HepG2 (cell line): Measurements from ENCODE around the gene SLA2. TPM values are rescaled to one million over a fixed set of nuclear protein-coding genes. Genes with fewer than 3 reads are reported as not detected.

ENCODE experiments used
- ARNT2 ChIP-seq: sonication (generic); formaldehyde crosslinking; IDR thresholded peaks from 2 replicates; pipeline ENCODE4 v1.8.0; 2022; ENCODE audit warnings: mild to moderate bottlenecking, low read depth, missing genetic modification reagents, moderate library complexity
- GATA4 ChIP-seq: sonication (generic); IDR thresholded peaks from 2 replicates; pipeline ENCODE4 v1.6.1; 2016; ENCODE audit warnings: antibody characterized with exemption, low read depth, borderline replicate concordance
- MED13 ChIP-seq: sonication (generic); formaldehyde crosslinking; IDR thresholded peaks from 2 replicates; pipeline ENCODE4 v1.5.0; 2020; ENCODE audit warnings: missing genetic modification reagents
- NFE2L2 ChIP-seq: fragments of 150-350 bp; IDR thresholded peaks from 2 replicates; pipeline ENCODE4 v1.6.1; 2014; ENCODE audit warnings: low read length
- ONECUT2 ChIP-seq: sonication (generic); formaldehyde crosslinking; IDR thresholded peaks from 2 replicates; pipeline ENCODE4 v1.4.0; 2020; ENCODE audit warnings: missing genetic modification reagents
- REXO4 ChIP-seq: sonication (generic); formaldehyde crosslinking; IDR thresholded peaks from 2 replicates; pipeline ENCODE4 v1.8.0; 2022; ENCODE audit warnings: missing genetic modification reagents, mild to moderate bottlenecking, borderline replicate concordance
- RFXAP ChIP-seq: sonication (generic); formaldehyde crosslinking; IDR thresholded peaks from 2 replicates; pipeline ENCODE4 v1.4.0; 2020; ENCODE audit warnings: missing genetic modification reagents, borderline replicate concordance
- SCMH1 ChIP-seq: sonication (generic); formaldehyde crosslinking; IDR thresholded peaks from 2 replicates; pipeline ENCODE4 v1.9.0; 2021; ENCODE audit warnings: missing genetic modification reagents, mild to moderate bottlenecking, borderline replicate concordance
- SMARCE1 ChIP-seq: fragments of 450-650 bp; IDR thresholded peaks from 2 replicates; pipeline ENCODE4 v1.6.1; 2017; ENCODE audit warnings: borderline replicate concordance
- TCF12 ChIP-seq, 2 experiments: fragments of 450-650 bp in 1 of 2; sonication (generic) in 1 of 2; formaldehyde crosslinking in 1 of 2; IDR thresholded peaks; 2 replicates each; pipeline versions ENCODE4 v1.6.1 to v1.8.0; 2017 to 2022; ENCODE audit warnings: antibody characterized with exemption in 1 of 2, mild to moderate bottlenecking in 1 of 2, missing genetic modification reagents in 1 of 2, moderate library complexity in 1 of 2
- YY1 ChIP-seq: IDR thresholded peaks from 2 replicates; pipeline ENCODE4 v1.6.1; 2011; ENCODE audit warnings: low read length, low read depth, moderate library complexity, mild to moderate bottlenecking; ENCODE audit not compliant: insufficient read depth, insufficient replicate concordance
- ZFAT ChIP-seq: sonication (generic); formaldehyde crosslinking; conservative IDR thresholded peaks from 2 replicates; pipeline ENCODE4 v1.8.1; 2023; ENCODE audit warnings: missing genetic modification reagents, inconsistent platforms
- ZFYVE20 ChIP-seq: sonication (generic); formaldehyde crosslinking; IDR thresholded peaks from 2 replicates; pipeline ENCODE4 v1.8.0; 2023; ENCODE audit warnings: low read depth, mild to moderate bottlenecking, moderate library complexity, missing genetic modification reagents, borderline replicate concordance
- ZNF30 ChIP-seq: sonication (generic); formaldehyde crosslinking; IDR thresholded peaks from 2 replicates; pipeline ENCODE4 v1.5.0; 2020; ENCODE audit warnings: mild to moderate bottlenecking, missing genetic modification reagents
- ZNF333 ChIP-seq: sonication (generic); formaldehyde crosslinking; IDR thresholded peaks from 2 replicates; pipeline ENCODE4 v1.4.0; 2020; ENCODE audit warnings: mild to moderate bottlenecking, missing genetic modification reagents, borderline replicate concordance
- ZNF484 ChIP-seq: sonication (generic); formaldehyde crosslinking; IDR thresholded peaks from 2 replicates; pipeline ENCODE4 v1.5.1; 2020; ENCODE audit warnings: mild to moderate bottlenecking, low read depth, missing genetic modification reagents, borderline replicate concordance
- ZNF670 ChIP-seq: sonication (generic); formaldehyde crosslinking; IDR thresholded peaks from 2 replicates; pipeline ENCODE4 v1.8.0; 2022; ENCODE audit warnings: mild to moderate bottlenecking, missing genetic modification reagents, borderline replicate concordance
- ZNF709 ChIP-seq: sonication (generic); formaldehyde crosslinking; IDR thresholded peaks from 2 replicates; pipeline ENCODE4 v1.5.0; 2020; ENCODE audit warnings: mild to moderate bottlenecking, missing genetic modification reagents
- ZNF773 ChIP-seq: sonication (generic); formaldehyde crosslinking; IDR thresholded peaks from 2 replicates; pipeline ENCODE4 v1.4.0; 2020; ENCODE audit warnings: missing genetic modification reagents, borderline replicate concordance
- ZNF792 ChIP-seq: IDR thresholded peaks from 2 replicates; pipeline ENCODE4 v1.6.1; 2016
- polyA plus RNA-seq, 8 experiments: library from polyadenylated mRNA; depleted of rRNA in 3 of 8; stranded (reverse) in 7 of 8; unstranded in 1 of 8; fragments of >200 nt; fragmentation: Illumina TruSeq in 4 of 8; extraction: Trizol in 4 of 8; gene quantifications; 2 replicates each; pipeline versions ENCODE4 v1.2.1 to v1.2.3, GENCODE V29; 2011 to 2016; ENCODE audit warnings: low read depth in 4 of 8, missing spikeins in 1 of 8, mixed read lengths in 1 of 8; ENCODE audit not compliant: insufficient read depth in 1 of 8
- total RNA-seq, 5 experiments: library from RNA; depleted of rRNA; stranded (reverse); fragments of >200 nt; fragmentation: Illumina TruSeq; extraction: Trizol; gene quantifications; 2 replicates each; pipeline ENCODE4 v1.2.3, GENCODE V29; 2016; ENCODE audit warnings: low read depth in 1 of 5
- TF ChIP-seq, protein P1 (sequence below): IDR thresholded peaks from 2 replicates; pipeline ENCODE4 v1.6.1; 2016; ENCODE audit warnings: missing compliant biosample characterization, missing genetic modification reagents, borderline replicate concordance
- TF ChIP-seq, protein P2 (sequence below): IDR thresholded peaks from 2 replicates; pipeline ENCODE4 v1.6.1; 2018; ENCODE audit warnings: missing genetic modification reagents
- TF ChIP-seq, protein P3 (sequence below): sonication (generic); formaldehyde crosslinking; IDR thresholded peaks from 2 replicates; pipeline ENCODE4 v1.4.0; 2020; ENCODE audit warnings: mild to moderate bottlenecking, missing genetic modification reagents
- TF ChIP-seq, protein P4 (sequence below): IDR thresholded peaks from 2 replicates; pipeline ENCODE4 v1.6.1; 2016; ENCODE audit warnings: missing genetic modification reagents, missing compliant biosample characterization

SLA2 gene
- total and polyA plus RNA-seq, 2 of the 13 experiments (the other 11 are each of a cell fraction or from before 2014, with no cell fraction given) = 1.6 to 3.6 TPM

DNA sequence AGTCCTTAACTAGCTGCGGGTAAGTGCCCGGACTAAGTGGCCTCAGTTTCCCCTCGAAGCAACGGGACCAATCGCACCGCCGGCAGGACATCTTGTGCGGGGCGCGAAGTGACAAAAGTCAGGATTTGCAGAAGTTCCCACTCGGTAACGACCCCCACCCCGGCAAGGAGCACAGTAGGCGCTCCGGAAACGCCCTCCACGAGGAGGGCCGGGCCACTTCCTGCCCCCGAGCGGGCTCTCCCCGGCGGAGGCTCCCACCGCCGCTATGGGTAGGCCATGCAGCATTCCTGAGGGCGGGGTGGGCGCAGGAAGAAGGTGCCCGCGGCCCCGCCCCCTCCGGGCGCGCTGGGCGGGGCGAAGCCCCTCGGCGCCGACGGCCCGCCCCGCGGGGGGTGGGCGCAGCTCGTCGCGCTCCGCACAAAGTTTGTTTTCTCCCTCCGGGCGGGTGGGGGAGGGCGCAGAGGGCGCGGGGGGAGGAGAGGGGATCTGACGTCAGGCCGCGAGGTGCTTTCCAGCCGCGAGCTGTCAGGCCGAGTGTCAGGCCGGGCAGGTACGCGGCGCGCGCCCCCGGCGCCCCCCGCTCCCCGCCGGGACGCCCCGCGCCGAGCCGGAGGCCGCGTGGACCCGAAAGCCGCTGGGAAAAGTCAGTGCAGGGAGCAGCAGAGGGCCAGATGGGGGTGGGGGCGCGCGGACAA, 72.7 kb downstream of the SLA2 start, which contains the start of gene TGIF2 (continued):
- TF ChIP-seq ZNF773 (CRISPR knock-in tag) = no peak
- TF ChIP-seq ZFAT (CRISPR knock-in tag) = no peak
- peak; percentile 83 for TF ChIP-seq YY1
- TF ChIP-seq, protein P1, sequence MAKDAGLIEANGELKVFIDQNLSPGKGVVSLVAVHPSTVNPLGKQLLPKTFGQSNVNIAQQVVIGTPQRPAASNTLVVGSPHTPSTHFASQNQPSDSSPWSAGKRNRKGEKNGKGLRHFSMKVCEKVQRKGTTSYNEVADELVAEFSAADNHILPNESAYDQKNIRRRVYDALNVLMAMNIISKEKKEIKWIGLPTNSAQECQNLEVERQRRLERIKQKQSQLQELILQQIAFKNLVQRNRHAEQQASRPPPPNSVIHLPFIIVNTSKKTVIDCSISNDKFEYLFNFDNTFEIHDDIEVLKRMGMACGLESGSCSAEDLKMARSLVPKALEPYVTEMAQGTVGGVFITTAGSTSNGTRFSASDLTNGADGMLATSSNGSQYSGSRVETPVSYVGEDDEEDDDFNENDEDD (CRISPR knock-in tag) = peak; percentile 82
- no peak for TF ChIP-seq REXO4 (CRISPR knock-in tag)
- no peak for TF ChIP-seq SCMH1 (CRISPR knock-in tag)
- no peak for TF ChIP-seq ONECUT2 (CRISPR knock-in tag)
- no peak for TF ChIP-seq ZFYVE20 (CRISPR knock-in tag)
- TF ChIP-seq RFXAP (CRISPR knock-in tag) = peak; percentile 56; the same call in 1 of the 2 replicates
- TF ChIP-seq ZNF333 = peak; percentile 86
- no peak for TF ChIP-seq ZNF30 (CRISPR knock-in tag)
- TF ChIP-seq, protein P2, sequence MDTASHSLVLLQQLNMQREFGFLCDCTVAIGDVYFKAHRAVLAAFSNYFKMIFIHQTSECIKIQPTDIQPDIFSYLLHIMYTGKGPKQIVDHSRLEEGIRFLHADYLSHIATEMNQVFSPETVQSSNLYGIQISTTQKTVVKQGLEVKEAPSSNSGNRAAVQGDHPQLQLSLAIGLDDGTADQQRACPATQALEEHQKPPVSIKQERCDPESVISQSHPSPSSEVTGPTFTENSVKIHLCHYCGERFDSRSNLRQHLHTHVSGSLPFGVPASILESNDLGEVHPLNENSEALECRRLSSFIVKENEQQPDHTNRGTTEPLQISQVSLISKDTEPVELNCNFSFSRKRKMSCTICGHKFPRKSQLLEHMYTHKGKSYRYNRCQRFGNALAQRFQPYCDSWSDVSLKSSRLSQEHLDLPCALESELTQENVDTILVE (CRISPR knock-in tag) = peak; percentile 63; the same call in 1 of the 2 replicates
- TF ChIP-seq GATA4 = 0 out of 2 replicates have a peak, but pooled peaks have one; percentile 47
- TF ChIP-seq ZNF792 (CRISPR knock-in tag) = 0 out of 2 replicates have a peak, but pooled peaks have one; percentile 74
- TF ChIP-seq ARNT2 (CRISPR knock-in tag) = peak; percentile 85; the same call in 1 of the 2 replicates
- TF ChIP-seq TCF12 (IDR thresholded peaks at IDR 0.05) = no peak
- TF ChIP-seq TCF12 (CRISPR knock-in tag; IDR thresholded peaks at IDR 0.05) = 0 out of 2 replicates have a peak, but pooled peaks have one; percentile 10
- TF ChIP-seq, protein P3, sequence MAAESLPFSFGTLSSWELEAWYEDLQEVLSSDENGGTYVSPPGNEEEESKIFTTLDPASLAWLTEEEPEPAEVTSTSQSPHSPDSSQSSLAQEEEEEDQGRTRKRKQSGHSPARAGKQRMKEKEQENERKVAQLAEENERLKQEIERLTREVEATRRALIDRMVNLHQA (CRISPR knock-in tag) = no peak
- no peak for TF ChIP-seq SMARCE1
- TF ChIP-seq MED13 (CRISPR knock-in tag) = peak; percentile 47; the same call in 1 of the 2 replicates
- TF ChIP-seq ZNF709 (CRISPR knock-in tag) = peak; percentile 81
- no peak for TF ChIP-seq NFE2L2
- no peak for TF ChIP-seq ZNF484 (CRISPR knock-in tag)
- TF ChIP-seq ZNF670 (CRISPR knock-in tag) = no peak; the same call in 1 of the 2 replicates
- TF ChIP-seq, protein P4, sequence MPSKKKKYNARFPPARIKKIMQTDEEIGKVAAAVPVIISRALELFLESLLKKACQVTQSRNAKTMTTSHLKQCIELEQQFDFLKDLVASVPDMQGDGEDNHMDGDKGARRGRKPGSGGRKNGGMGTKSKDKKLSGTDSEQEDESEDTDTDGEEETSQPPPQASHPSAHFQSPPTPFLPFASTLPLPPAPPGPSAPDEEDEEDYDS (CRISPR knock-in tag) = peak; percentile 80
